Stimulated activated CD8-positive, alpha-beta memory T cell treated with anti-CD3 and anti-CD28 coated beads, Interleukin-7, amount 100 ng/mL, for 48 hours (primary cell): ENCODE results near the gene KEAP1.
A peak's percentile ranks its signal among the peaks of the same experiment; 100 is the strongest.
"Not testable (repeated sequence)": the region's sequence is repeated elsewhere in the genome, so short reads cannot be mapped to it uniquely, and the experiment has no call there.

Experiments
- DNase-seq, 2 donors: peaks; one replicate each; pipeline ENCODE4 v3.0.0-alpha.2; 2020; ENCODE audit warnings: low read depth in 1 of 2; ENCODE audit errors: extremely low read depth in 1 of 2

Gene KEAP1

DNA sequence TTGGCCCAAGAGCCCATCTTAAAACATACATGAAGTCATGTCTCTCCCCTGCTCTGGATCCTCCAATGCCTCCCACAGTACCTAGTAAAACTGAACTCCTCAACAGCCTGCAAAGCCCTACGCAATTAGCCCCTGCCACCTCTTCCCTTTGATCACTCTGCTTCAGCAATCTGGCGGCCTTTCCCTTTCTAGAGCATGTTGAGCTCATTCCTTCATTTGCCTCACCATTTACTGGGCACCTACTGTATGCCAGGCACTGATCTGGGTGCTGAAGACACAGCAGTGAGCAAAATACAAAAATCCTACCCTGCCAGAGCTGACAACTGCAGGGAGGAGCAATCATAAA lies 2.9 kb downstream of the KEAP1 start:
- DNase-seq: no peak

GRCh38 chr19:10499550-10500246 lies 3.5 kb downstream of the KEAP1 start:
- no peak for DNase-seq

GRCh38 chr19:10497371-10497770 lies 5.8 kb downstream of the KEAP1 start:
- no peak for DNase-seq

DNA sequence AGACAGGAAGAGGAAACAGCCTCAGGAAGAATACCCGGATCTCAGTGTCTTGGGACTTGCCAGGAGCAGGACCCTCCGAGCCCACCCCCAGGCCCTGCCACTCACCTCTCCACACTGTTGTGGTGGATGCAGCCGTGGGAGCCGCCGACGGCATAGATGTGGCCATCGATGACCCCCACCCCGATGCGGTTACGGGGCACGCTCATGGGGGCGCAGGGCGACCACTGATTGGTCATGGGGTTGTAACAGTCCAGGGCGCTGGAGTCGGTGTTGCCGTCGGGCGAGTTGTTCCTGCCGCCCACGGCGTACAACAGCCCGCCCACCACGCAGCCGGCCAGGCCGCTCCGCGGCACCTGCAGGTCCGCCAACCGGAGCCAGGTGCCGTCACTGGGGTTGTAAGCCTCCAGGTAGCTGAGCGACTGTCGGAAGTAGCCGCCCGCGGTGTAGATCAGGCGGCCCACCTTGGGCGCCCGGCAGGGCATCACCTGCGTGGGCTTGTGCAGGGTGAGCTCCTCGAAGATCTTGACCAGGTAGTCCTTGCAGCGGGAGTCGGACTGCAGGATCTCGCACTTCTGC lies 11.6 kb downstream of the KEAP1 start:
- DNase-seq: no peak

- no peak for DNase-seq
Measured at GRCh38 chr19:10486551-10486950, 16.6 kb downstream of the KEAP1 start.

- peak; percentile 76 to 85 for DNase-seq
Measured at GRCh38 chr19:10478903-10479384, 24.2 kb downstream of the KEAP1 start.

- no peak for DNase-seq
Measured at GRCh38 chr19:10478476-10478875, 24.7 kb downstream of the KEAP1 start.

GRCh38 chr19:10474962-10475451 lies 28.1 kb downstream of the KEAP1 start:
- no peak for DNase-seq

GRCh38 chr19:10473192-10473591 lies 30.0 kb downstream of the KEAP1 start:
- DNase-seq: no peak

DNA sequence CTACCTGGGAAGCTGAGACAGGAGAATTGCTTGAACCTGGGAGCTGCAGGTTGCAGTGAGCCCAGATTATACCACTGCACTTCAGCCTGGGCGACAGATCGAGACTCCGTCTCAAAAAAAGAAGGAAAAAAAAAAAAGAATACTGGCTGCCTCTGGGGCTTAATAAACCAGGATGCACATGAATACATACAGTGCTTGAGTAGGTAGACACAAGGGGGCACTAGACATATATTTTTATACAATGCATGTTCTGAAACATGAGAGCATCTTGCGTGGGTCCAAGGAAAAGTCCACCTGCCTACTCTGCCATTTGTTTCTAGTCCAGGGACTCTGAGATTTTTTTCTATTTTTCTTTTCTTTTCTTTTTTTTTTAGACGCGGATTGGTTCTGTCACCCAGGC lies 31.2 kb downstream of the KEAP1 start:
- DNase-seq: no peak

- DNase-seq: no peak
Measured at GRCh38 chr19:10468133-10468532, 35.0 kb downstream of the KEAP1 start.

GRCh38 chr19:10467104-10467706 lies 36.0 kb downstream of the KEAP1 start:
- no peak for DNase-seq

GRCh38 chr19:10464456-10464855 lies 38.7 kb downstream of the KEAP1 start:
- DNase-seq: no peak

- DNase-seq: no peak
Measured at GRCh38 chr19:10462557-10462956, 40.6 kb downstream of the KEAP1 start.

DNA sequence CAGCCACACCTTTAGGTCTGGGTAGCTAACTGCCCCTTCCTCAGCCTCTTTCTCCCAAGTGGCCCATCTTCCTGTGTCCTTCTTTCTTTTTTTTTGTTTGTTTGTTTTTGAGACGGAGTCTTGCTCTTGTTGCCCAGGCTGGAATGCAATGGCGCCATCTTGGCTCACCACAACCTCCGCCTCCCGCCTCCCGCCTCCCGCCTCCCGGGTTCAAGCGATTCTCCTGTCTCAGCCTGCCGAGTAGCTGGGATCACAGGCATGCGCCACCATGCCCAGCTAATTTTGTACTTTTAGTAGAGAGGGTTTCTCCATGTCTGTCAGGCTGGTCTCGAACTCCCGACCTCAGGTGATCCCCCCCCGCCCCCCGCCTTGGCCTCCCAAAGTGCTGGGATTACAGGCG lies 41.1 kb downstream of the KEAP1 start:
- DNase-seq: not testable (repeated sequence)

DNA sequence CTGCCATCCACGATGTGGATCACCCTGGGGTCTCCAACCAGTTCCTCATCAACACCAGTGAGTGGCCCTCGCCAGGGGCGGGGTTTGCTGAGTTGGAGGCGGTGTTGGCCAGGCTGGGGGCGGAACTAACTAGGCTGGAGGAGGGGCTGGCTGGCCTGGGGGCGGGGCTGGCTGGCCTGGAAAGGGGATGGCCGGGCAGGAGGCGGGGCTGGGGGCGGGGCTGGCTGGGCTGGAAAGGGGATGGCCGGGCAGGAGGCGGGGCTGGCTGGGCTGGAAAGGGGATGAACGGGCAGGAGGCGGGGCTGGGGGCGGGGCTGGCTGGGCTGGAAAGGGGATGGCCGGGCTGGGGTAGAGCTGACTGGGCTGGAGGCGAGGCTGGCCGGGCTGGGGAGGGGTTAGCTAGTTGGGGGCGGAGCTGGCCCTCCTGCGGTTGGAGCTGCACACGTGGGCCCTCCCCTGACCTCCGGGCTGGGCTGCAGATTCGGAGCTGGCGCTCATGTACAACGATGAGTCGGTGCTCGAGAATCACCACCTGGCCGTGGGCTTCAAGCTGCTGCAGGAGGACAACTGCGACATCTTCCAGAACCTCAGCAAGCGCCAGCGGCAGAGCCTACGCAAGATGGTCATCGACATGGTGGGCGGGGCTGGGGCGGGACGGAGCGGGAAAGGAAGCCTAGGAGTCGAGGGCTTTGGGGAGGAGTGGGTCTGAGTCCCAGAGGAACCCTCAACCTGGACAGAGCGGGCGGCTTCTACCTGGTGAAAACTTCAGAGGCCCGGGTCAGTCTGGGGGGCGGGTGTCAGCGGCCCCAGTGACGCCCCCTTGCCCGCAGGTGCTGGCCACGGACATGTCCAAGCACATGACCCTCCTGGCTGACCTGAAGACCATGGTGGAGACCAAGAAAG lies 41.9 kb downstream of the KEAP1 start:
- peak; percentile 78 to 85 for DNase-seq

DNA sequence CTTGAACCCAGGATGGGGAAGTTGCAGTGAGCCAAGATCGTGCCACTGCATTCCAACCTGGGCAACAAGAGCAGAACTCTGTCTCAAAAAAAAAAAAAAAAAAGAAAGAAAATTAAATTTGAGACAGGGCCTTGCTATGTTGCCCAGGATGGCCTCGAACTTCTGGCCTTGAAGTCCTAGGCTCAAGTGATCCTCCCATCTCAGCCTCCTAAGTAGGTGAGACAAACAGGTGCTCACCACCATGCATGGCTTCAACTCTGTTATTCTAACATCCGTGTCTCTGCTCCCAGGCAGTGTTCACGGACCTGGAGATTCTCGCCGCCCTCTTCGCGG lies 42.5 kb downstream of the KEAP1 start:
- DNase-seq: no peak

- not testable (repeated sequence) for DNase-seq
Measured at GRCh38 chr19:10458733-10459132, 44.4 kb downstream of the KEAP1 start.

GRCh38 chr19:10454267-10454666 lies 48.9 kb downstream of the KEAP1 start:
- DNase-seq: no peak

- no peak for DNase-seq
Measured at GRCh38 chr19:10453852-10454251, 49.3 kb downstream of the KEAP1 start.
